Endothelial cell of umbilical vein (primary cell): ENCODE measurements around the gene SPTBN5. TPM values are rescaled to one million over a fixed set of nuclear protein-coding genes. Genes with fewer than 3 reads are reported as not detected.

Source experiments
- BruUV-seq: library from RNA; stranded (reverse); fragments of 400-500 nt; replicated peaks from 2 replicates; lab custom pipeline; 2021; lab: Mats Ljungman, UMichigan
- CTCF ChIA-PET: fragments of 300-600, 350-600 bp; sonication (Branson Sonifier 250); formaldehyde crosslinking; loops from one replicate; lab custom pipeline; 2021; ENCODE audit warnings: antibody characterized with exemption, inconsistent platforms; lab: Charles Lee
- POLR2A ChIA-PET: fragments of 300-600, 350-600 bp; sonication (Branson Sonifier 250); formaldehyde crosslinking; loops from one replicate; lab custom pipeline; 2021; ENCODE audit warnings: antibody characterized with exemption, inconsistent platforms; lab: Charles Lee
- DNase-seq: peaks from one replicate; pipeline ENCODE4 v3.0.0-alpha.2; 2011; ENCODE audit warnings: low read depth, low spot score
- FAIRE-seq: peaks from 2 replicates; lab custom pipeline; 2011; peaks lifted over from hg19 to GRCh38; lab: Jason Lieb, UNC
- H2AFZ ChIP-seq: 2 replicates; pipeline ENCODE4 v1.6.0; 2012; ENCODE audit warnings: low read depth, low read length, control low read depth, inconsistent platforms
- H3K27ac ChIP-seq: 2 replicates; pipeline ENCODE4 v1.5.1; 2011; ENCODE audit warnings: low read depth, mild to moderate bottlenecking, control low read depth, low read length, moderate library complexity; ENCODE audit not compliant: insufficient read depth
- H3K27me3 ChIP-seq, 2 experiments: 2 replicates each; pipeline versions ENCODE4 v1.6.0 to v1.6.1; 2011; ENCODE audit warnings: low read length in 2 of 2, mixed read lengths in 1 of 2; ENCODE audit not compliant: control insufficient read depth in 2 of 2, insufficient read depth in 2 of 2
- H3K36me3 ChIP-seq, 2 experiments: 2 replicates in 1 of 2; 3 replicates in 1 of 2; pipeline ENCODE4 v1.5.1; 2011; ENCODE audit warnings: low read length in 2 of 2, mild to moderate bottlenecking in 1 of 2, moderate library complexity in 1 of 2; ENCODE audit not compliant: control insufficient read depth in 2 of 2, insufficient read depth in 2 of 2; ENCODE audit errors: extremely low read depth in 1 of 2
- H3K4me1 ChIP-seq: 3 replicates; pipeline ENCODE4 v1.5.1; 2011; ENCODE audit warnings: mild to moderate bottlenecking, low read length; ENCODE audit not compliant: control insufficient read depth, insufficient read depth; ENCODE audit errors: extremely low read depth
- H3K4me2 ChIP-seq: 2 replicates; pipeline ENCODE4 v1.6.1; 2011; ENCODE audit warnings: low read length, control low read depth, mixed read lengths; ENCODE audit not compliant: insufficient read depth
- H3K4me3 ChIP-seq, 3 experiments: fragments of 200-600 bp in 1 of 3; sonication (generic), shearing (Covaris generic) in 1 of 3; replicated peaks in 1 of 3; 2 replicates each; pipeline ENCODE4 v1.5.1; 2011 to 2016; ENCODE audit warnings: control low read depth in 3 of 3, low read length in 3 of 3, mild to moderate bottlenecking in 2 of 3, inconsistent platforms in 1 of 3, low read depth in 1 of 3, moderate library complexity in 1 of 3; ENCODE audit not compliant: insufficient read depth in 1 of 3
- H3K79me2 ChIP-seq: 2 replicates; pipeline ENCODE4 v1.6.0; 2012; ENCODE audit warnings: low read length, inconsistent platforms; ENCODE audit not compliant: control insufficient read depth, insufficient read depth
- H3K9ac ChIP-seq: replicated peaks from 2 replicates; pipeline ENCODE3; 2011; ENCODE audit warnings: low read length, control low read depth; ENCODE audit not compliant: insufficient read depth; ENCODE audit errors: extremely low read depth
- H3K9me1 ChIP-seq: replicated peaks from 3 replicates; pipeline ENCODE4 v1.6.0; 2011; ENCODE audit warnings: mild to moderate bottlenecking, low read length; ENCODE audit not compliant: control insufficient read depth, insufficient read depth; ENCODE audit errors: extremely low read depth
- H3K9me3 ChIP-seq: replicated peaks from 2 replicates; pipeline ENCODE4 v1.5.1; 2012; ENCODE audit warnings: low read length, inconsistent platforms; ENCODE audit not compliant: control insufficient read depth, insufficient read depth
- H4K20me1 ChIP-seq: replicated peaks from 2 replicates; pipeline ENCODE3; 2011; ENCODE audit warnings: mild to moderate bottlenecking, low read length; ENCODE audit not compliant: control insufficient read depth, insufficient read depth; ENCODE audit errors: extremely low read depth
- EZH2 ChIP-seq: IDR thresholded peaks from 2 replicates; pipeline ENCODE4 v1.6.1; 2012; ENCODE audit warnings: borderline replicate concordance, low read depth, mild to moderate bottlenecking, moderate library complexity, low read length, inconsistent platforms; ENCODE audit not compliant: severe bottlenecking
- GATA2 ChIP-seq: IDR thresholded peaks from 2 replicates; pipeline ENCODE4 v1.7.0; 2011; ENCODE audit warnings: low read depth, mild to moderate bottlenecking, moderate library complexity, mixed read lengths, low read length; ENCODE audit not compliant: insufficient read length, insufficient read depth
- JUN ChIP-seq: IDR thresholded peaks from 2 replicates; pipeline ENCODE4 v1.6.1; 2011; ENCODE audit warnings: borderline replicate concordance, low read depth; ENCODE audit not compliant: insufficient read length, insufficient read depth
- MYC ChIP-seq: IDR thresholded peaks from one replicate; pipeline ENCODE4 v1.6.1; 2011; ENCODE audit warnings: mild to moderate bottlenecking, low read depth, low read length
- POLR2A ChIP-seq: IDR thresholded peaks from 2 replicates; pipeline ENCODE4 v1.6.1; 2012; ENCODE audit warnings: low read depth, mild to moderate bottlenecking, control low read depth, low read length
- dilution Hi-C: fragments of 300-500 bp; cut with MboI; formaldehyde crosslinking; loops from one replicate; pipeline ENCODE4 v1.15.0; 2019; ENCODE audit warnings: low sequenced_read_pairs; ENCODE audit not compliant: extremely low pct_ligation_motif_present
- intact Hi-C: fragments of 100-400 bp; cut with micrococcal nuclease; formaldehyde crosslinking; loops from one replicate; pipeline ENCODE4 v1.10.0; 2022
- polyA plus RNA-seq, 4 experiments: library from polyadenylated mRNA; depleted of rRNA in 3 of 4; stranded (reverse) in 3 of 4; unstranded in 1 of 4; fragments of >200 nt; gene quantifications; 2 replicates each; pipeline versions ENCODE4 v1.2.1 to v1.2.3, GENCODE V29; 2011 to 2012; ENCODE audit warnings: missing spikeins in 1 of 4
- total RNA-seq: library from RNA; stranded (reverse); gene quantifications from 2 replicates; pipeline ENCODE4 v1.2.3, GENCODE V29; 2021
- TF ChIP-seq, protein P1 (sequence below): IDR thresholded peaks from 2 replicates; pipeline ENCODE4 v1.6.1; 2011; ENCODE audit not compliant: insufficient read depth, insufficient read length
- TF ChIP-seq, protein P2 (sequence below), 2 donors: IDR thresholded peaks; 1 replicate in 1 of 2; 2 replicates in 1 of 2; pipeline ENCODE4 v1.5.1; 2011; ENCODE audit warnings: low read length in 2 of 2, mild to moderate bottlenecking in 2 of 2, moderate library complexity in 2 of 2, control low read depth in 1 of 2, inconsistent platforms in 1 of 2, low read depth in 1 of 2; ENCODE audit not compliant: insufficient read depth in 1 of 2; ENCODE audit errors: extremely low read depth in 1 of 2

The SPTBN5 gene
- total and polyA plus RNA-seq, 2 donors (not counting 3 experiments of a cell fraction or from before 2014, with no cell fraction given): 12.0 to 19.0 TPM

DNA sequence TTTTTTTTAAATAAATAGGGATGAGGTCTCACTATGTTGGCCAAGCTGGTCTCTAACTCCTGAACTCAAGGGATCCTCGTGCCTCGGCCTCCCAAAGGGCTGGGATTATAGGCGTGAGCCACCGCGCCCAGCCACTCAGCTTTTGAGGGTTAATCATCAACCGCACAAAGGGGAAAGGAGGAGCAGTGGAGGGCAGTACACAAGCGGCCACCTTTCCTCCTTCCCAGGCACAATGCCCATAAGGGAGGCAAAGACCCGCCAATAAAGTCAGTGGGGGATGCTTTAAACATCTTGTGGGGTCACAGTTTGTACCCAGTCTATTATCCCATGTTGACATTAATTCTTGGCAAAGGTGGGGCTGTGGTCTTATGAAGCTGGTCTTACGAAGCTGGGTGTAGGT is 46.1 kb upstream of the SPTBN5 start:
- Histone ChIP-seq H3K4me1 (peaks cover 96% of the 10 kb centered on the region), H2AFZ (no peak overlapping the region), H3K9me1 (no peaks in the 10 kb centered on the region), H3K36me3 (peaks cover 14 to 18% of the 10 kb centered on the region in 2 experiments), H3K4me2 (peak overlapping the region; percentile 0), H3K79me2 (peaks cover 59% of the 10 kb centered on the region), H3K27me3 (no peaks in the 10 kb centered on the region), H3K27ac (peak overlapping the region; percentile 99), H3K9me3 (no peaks in the 10 kb centered on the region), H3K9ac (peak overlapping the region; percentile 36), H4K20me1 (no peaks in the 10 kb centered on the region), H3K4me3 (no peak overlapping the region)
- FAIRE-seq (no peak), DNase-seq (no peak)
- TF ChIP-seq EZH2 (no peak), MYC (no peak), POLR2A (no peak), JUN (no peak), GATA2 (no peak)
- TF ChIP-seq, protein P1, sequence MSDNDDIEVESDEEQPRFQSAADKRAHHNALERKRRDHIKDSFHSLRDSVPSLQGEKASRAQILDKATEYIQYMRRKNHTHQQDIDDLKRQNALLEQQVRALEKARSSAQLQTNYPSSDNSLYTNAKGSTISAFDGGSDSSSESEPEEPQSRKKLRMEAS: no peak
- TF ChIP-seq, protein P2, sequence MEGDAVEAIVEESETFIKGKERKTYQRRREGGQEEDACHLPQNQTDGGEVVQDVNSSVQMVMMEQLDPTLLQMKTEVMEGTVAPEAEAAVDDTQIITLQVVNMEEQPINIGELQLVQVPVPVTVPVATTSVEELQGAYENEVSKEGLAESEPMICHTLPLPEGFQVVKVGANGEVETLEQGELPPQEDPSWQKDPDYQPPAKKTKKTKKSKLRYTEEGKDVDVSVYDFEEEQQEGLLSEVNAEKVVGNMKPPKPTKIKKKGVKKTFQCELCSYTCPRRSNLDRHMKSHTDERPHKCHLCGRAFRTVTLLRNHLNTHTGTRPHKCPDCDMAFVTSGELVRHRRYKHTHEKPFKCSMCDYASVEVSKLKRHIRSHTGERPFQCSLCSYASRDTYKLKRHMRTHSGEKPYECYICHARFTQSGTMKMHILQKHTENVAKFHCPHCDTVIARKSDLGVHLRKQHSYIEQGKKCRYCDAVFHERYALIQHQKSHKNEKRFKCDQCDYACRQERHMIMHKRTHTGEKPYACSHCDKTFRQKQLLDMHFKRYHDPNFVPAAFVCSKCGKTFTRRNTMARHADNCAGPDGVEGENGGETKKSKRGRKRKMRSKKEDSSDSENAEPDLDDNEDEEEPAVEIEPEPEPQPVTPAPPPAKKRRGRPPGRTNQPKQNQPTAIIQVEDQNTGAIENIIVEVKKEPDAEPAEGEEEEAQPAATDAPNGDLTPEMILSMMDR (IDR thresholded peaks at IDR 0.05; ENCODE audit: extremely low read depth in 1 of 2, insufficient read depth in 1 of 2, low read depth in 1 of 2, low read length in 2 of 2): no peak
- ChIA-PET CTCF (interaction anchor here (1.4 to 5.9 kb wide), 4 partner anchors 12 to 31 kb away, joined by 5 to 44 read pairs (median 6); partner anchors contain the start of gene EHD4), POLR2A (interaction anchor here (0.6 to 2.3 kb wide), 4 partner anchors 16 to 537 kb away, joined by 3 to 9 read pairs (median 4); no protein-coding TSS in a partner anchor)
- intact Hi-C loops: loop anchor here (1.0 kb wide), 2 partner anchors 17 to 20 kb away; no protein-coding TSS in a partner anchor
- dilution Hi-C loops: no loop called here
- BruUV-seq: no TSS peak
